Adipocyte (in vitro differentiated cells): ENCODE results near the gene PACS1.

Source experiments
- DNase-seq: peaks from one replicate; pipeline ENCODE4 v3.0.0-alpha.2; 2015; ENCODE audit warnings: low read depth
- H3K27me3 ChIP-seq: replicated peaks from 2 replicates; pipeline ENCODE4 v1.7.0; 2013; ENCODE audit warnings: mild to moderate bottlenecking, low read length, moderate library complexity; ENCODE audit not compliant: control insufficient read depth, insufficient read depth
- H3K36me3 ChIP-seq: 2 replicates; pipeline ENCODE4 v1.7.0; 2013; ENCODE audit warnings: low read length, mild to moderate bottlenecking, moderate library complexity; ENCODE audit not compliant: control insufficient read depth, insufficient read depth, severe bottlenecking
- H3K4me1 ChIP-seq: 2 replicates; pipeline ENCODE4 v1.7.0; 2013; ENCODE audit warnings: mild to moderate bottlenecking, low read length, moderate library complexity; ENCODE audit not compliant: control insufficient read depth, insufficient read depth
- H3K4me3 ChIP-seq: 2 replicates; pipeline ENCODE4 v1.7.0; 2013; ENCODE audit warnings: mild to moderate bottlenecking, low read length, moderate library complexity
- H3K9ac ChIP-seq: 2 replicates; pipeline ENCODE4 v1.7.0; 2013; ENCODE audit warnings: mild to moderate bottlenecking, low read length, moderate library complexity
- H3K9me3 ChIP-seq: 2 replicates; pipeline ENCODE4 v1.7.0; 2013; ENCODE audit warnings: mild to moderate bottlenecking, low read length, moderate library complexity; ENCODE audit not compliant: control insufficient read depth

The PACS1 gene

DNA sequence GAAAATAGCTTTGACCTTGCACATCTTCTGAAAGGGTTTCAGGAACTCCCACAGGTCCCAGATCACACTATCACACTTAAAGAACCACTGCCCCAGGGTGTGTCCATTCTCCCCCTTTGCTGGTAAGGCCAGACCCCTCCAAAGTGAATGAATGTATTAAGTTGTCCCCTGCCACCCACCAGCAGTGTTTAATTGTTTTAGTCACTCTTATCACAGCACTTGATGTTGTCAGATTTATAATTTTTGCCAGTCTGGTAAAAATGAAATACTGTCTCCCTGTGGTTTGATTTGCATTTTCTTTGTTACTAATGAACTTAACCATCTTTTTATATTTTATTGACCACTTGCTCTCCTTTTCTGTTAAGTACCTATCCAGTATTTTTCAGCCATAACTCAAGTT is 108.8 kb downstream of the PACS1 start:
- no peak for DNase-seq
- Histone ChIP-seq H3K9ac (no peak overlapping the region), H3K4me3 (no peak overlapping the region), H3K36me3 (no peaks in the 10 kb centered on the region), H3K27me3 (no peaks in the 10 kb centered on the region), H3K4me1 (no peaks in the 10 kb centered on the region), H3K9me3 (no peaks in the 10 kb centered on the region)

DNA sequence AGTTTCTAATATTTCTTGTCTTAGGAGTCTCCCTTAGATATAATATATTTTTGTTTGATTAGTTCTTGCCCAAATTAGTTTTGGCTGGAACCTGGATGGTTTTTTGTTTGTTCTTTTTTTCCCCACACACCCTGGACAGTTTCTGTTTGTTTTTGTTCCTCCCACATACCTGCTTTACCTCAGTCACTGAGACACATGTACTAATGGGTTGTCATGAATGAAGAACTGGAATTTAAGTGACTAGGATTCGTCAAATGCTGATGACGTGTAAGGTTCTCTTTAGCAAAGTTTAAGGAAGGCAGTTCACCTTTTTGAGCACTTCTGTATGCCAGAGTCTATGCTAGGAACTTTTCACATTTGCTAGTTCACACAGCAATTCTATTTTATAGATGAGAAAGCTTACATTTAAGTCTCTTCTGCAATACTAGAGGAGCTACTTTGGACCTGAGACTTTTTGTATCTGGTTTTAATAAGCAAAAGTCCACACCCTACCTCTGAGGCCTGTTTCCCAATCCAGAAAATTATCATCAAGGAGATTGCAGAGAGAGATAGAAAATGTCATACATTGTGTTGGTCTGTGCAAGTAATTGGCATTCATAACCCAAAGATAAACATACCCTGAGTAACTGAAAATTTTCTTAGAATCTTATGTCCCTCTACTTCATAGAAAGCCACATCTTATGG is 111.7 kb downstream of the PACS1 start:
- H3K4me1 ChIP-seq = no peaks in the 10 kb centered on the region
- H3K4me3 ChIP-seq = no peak overlapping the region
- no peak overlapping the region for H3K9ac ChIP-seq
- peak; percentile 85 for DNase-seq
- H3K27me3 ChIP-seq = no peaks in the 10 kb centered on the region
- peaks cover 4% of the 10 kb centered on the region for H3K36me3 ChIP-seq
- H3K9me3 ChIP-seq = no peaks in the 10 kb centered on the region

DNA sequence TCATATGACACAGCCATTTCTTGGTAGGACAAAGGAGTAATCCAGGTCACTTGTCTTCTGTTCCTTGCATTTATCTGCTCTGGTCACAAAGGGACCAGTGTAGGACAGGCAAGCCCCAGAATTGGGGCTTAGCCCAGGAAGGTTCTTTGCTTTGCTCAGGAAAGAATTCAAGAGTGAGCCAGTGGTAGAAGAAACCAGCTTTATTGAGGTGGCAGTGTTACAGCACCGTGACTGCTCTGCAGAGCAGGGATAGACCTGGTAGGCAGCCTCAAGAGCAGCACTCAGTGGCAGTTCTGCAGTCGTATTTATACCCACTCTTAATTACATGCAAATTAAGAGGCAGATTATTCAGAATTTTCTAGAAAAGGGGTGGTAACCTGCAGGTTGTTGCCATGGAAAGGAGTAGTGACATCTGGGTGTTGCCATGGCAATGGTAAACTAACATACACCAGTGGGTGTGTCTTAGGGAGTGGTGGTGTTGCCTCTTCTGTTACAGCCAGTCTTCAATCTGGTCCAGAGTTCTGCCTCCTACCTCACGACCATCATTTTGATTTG is 113.5 kb downstream of the PACS1 start:
- no peaks in the 10 kb centered on the region for H3K27me3 ChIP-seq
- DNase-seq = peak; percentile 21

DNA sequence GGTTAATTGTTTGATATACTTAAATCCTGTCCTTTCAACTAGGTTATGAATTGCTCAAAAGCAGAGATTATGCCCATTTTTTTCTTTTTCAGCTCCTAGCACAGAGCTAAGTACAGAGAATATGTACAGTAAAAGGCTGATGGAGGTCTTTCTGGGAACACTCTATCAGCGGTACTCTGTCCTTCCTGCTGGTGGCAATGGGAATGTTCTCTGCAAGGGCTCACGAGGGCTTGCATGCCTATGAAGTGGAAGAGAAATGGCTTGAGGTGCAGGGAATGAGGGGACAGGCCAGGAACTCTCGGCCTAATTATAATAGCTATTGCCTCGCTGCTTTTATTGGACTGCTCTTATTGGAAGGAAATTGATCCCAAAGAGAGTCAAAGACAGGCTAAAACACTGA is 114.7 kb downstream of the PACS1 start:
- Histone ChIP-seq H3K4me3 (no peak overlapping the region), H3K4me1 (peaks cover 14% of the 10 kb centered on the region), H3K36me3 (peaks cover 4% of the 10 kb centered on the region), H3K9me3 (no peaks in the 10 kb centered on the region), H3K27me3 (no peaks in the 10 kb centered on the region), H3K9ac (no peak overlapping the region)
- no peak for DNase-seq

More for the DNA sequence above, 113.5 kb downstream of the PACS1 start:
- H3K9me3 ChIP-seq = no peaks in the 10 kb centered on the region
- H3K4me3 ChIP-seq = no peak overlapping the region
- peaks cover 4% of the 10 kb centered on the region for H3K36me3 ChIP-seq
- H3K9ac ChIP-seq = no peak overlapping the region
- H3K4me1 ChIP-seq = peaks cover 3% of the 10 kb centered on the region

DNA sequence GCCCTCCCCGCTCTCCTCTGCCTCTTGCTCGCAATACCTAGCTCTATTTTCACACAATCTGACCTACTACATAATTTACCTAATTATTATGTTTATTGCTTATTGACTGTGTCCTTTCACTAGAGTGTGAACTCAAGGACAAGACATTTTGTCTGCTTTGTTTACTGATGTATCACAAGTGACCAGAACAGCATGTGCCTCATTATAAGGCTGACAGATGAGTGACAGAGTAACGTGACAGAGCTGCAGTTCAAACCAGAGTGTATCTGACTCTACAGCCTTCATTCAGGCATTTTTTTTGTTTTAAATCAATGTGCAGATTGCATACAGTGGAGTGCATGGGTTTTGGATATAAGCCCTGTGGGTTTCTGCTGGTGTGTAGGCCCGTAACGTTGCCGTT is 116.4 kb downstream of the PACS1 start:
- Histone ChIP-seq H3K27me3 (no peaks in the 10 kb centered on the region), H3K9me3 (no peaks in the 10 kb centered on the region), H3K36me3 (peaks cover 4% of the 10 kb centered on the region), H3K4me1 (peaks cover 14% of the 10 kb centered on the region), H3K9ac (no peak overlapping the region), H3K4me3 (no peak overlapping the region)
- DNase-seq = no peak

DNA sequence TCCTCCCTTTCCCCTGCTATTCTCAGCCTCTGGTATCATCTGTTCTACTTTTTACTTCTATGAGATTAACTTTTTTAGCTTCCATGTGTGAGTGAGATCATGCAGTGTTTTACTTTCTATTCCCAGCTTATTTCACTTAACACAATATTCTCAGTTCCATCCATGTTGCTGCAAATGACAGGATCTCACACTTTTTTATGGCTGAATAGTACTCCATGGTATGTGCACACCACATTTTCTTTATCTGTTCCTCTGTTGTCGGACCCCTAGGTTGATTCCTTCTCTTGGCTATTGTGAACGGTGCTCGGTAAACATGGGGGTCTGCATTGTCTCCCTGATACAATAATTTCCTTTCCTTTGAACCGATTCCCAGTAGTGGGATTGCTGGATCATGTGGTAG is 117.4 kb downstream of the PACS1 start:
- H3K27me3 ChIP-seq = no peaks in the 10 kb centered on the region
- peaks cover 4% of the 10 kb centered on the region for H3K36me3 ChIP-seq
- H3K9ac ChIP-seq = no peak overlapping the region
- H3K9me3 ChIP-seq = no peaks in the 10 kb centered on the region
- no peak overlapping the region for H3K4me3 ChIP-seq
- peaks cover 18% of the 10 kb centered on the region for H3K4me1 ChIP-seq
- DNase-seq = no peak

DNA sequence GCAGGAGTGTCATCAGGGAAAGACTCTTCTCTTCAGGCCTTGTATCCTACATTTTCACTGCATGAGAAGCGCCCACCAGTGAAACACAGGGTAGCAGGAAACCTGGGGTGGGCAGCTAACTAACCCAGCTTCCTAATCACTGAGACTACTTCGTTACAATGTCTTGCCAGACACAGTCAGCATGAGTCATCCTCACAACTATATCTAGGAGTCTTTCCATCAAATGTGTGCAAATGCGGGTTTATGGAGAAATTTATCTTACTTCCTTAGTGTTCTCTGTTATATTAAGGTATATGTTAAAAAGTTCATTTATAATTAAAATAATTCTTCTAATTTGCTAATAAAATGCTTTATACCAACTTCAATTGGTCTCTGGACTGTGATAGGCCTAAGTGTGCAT is 118.5 kb downstream of the PACS1 start:
- Histone ChIP-seq H3K27me3 (no peaks in the 10 kb centered on the region), H3K4me1 (peaks cover 18% of the 10 kb centered on the region), H3K36me3 (peaks cover 8% of the 10 kb centered on the region), H3K4me3 (no peak overlapping the region), H3K9ac (no peak overlapping the region), H3K9me3 (no peaks in the 10 kb centered on the region)
- peak; percentile 60 for DNase-seq

DNA sequence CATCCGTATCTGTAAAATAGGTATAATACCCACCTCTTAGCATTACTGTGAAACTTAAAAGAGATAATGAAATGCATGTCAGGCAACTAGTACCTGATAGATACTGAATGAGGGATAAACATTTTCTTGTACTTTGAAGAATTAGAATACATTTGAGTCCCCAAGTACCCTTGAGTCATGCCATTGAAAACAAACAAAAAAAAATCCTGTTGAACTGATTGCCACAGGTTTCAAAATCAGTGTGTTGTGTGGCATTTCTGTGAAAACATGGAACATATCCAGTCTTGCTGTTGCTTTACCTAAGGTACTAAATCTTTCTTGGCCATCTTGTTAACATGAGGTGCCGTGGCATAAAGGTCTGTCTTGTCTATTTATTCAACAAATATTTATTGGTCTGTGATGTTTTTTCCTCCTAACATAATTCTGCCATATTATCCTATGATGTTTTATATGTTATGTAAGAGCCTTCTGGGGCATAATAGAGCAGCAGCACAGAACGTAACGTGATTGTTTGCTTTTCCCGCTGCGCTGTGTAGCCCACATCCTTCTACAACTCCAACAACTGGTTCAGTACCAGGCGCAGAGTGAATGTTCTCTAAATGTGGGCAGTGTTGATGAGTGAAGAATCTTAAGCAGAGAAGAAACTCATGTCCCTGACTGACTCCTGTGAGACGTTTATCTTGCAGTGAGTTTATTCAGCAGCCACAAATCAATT is 119.1 kb downstream of the PACS1 start:
- Histone ChIP-seq H3K9ac (no peak overlapping the region), H3K9me3 (no peaks in the 10 kb centered on the region), H3K4me1 (peaks cover 18% of the 10 kb centered on the region), H3K4me3 (no peak overlapping the region), H3K27me3 (no peaks in the 10 kb centered on the region), H3K36me3 (peaks cover 10% of the 10 kb centered on the region)
- peak; percentile 9 for DNase-seq

DNA sequence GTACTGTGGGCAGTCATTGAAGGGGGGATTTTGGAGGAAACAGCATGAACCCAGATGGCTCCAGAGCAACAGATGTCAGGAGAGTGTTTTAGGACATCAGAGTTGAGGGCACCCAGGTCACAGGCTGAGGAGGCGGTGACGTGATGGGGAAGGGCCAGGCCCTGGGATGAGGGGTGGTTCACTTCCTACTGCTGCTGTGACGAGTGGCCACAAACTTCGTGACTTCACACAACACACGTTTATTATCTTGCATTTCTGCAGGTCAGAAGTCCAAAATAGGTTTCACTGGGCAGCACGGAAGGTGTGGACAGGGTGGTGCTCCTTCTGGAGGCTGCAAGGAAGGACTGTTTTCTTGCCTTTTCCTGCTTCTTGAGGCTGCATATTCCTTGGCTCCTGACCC is 120.7 kb downstream of the PACS1 start:
- Histone ChIP-seq H3K27me3 (no peaks in the 10 kb centered on the region), H3K4me3 (no peak overlapping the region), H3K9ac (no peak overlapping the region), H3K4me1 (peaks cover 18% of the 10 kb centered on the region), H3K36me3 (peaks cover 18% of the 10 kb centered on the region), H3K9me3 (no peaks in the 10 kb centered on the region)
- no peak for DNase-seq

DNA sequence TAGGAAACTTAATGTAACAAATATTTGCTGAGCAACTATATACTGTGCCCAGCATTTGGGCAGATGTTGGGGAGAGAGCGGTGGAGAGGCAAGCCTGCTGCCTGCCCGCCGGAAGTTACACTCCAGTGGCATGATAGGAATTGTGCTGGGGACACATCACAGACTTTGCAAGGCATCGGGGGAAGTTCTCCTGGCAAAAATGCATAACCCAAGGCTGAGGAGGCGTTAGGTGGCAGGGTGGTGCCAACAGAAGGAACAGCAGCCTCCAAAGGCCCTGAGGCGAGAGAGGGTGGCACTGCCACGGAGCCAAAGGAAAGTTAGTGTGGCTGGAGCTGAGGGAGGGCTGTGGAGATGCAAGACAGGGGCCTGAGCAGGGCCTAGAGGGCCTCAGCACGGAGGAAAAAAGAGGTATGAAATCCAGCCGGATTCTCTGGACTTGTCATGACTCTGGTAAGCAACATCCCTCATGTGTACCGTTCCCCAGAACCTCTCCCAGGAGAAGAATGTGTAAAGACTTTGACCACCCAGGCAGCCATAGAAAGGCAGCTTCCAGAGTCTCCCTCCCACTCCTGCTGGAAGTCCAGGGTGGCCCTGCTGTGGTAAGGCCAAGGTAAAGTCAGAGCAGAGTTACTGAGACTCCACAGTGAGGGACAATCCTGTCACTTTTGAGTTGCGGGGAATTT is 122.2 kb downstream of the PACS1 start:
- no peaks in the 10 kb centered on the region for H3K9me3 ChIP-seq
- peak; percentile 25 for DNase-seq
- H3K4me1 ChIP-seq = peaks cover 23% of the 10 kb centered on the region
- H3K27me3 ChIP-seq = no peaks in the 10 kb centered on the region
- peaks cover 18% of the 10 kb centered on the region for H3K36me3 ChIP-seq
- H3K9ac ChIP-seq = no peak overlapping the region
- no peak overlapping the region for H3K4me3 ChIP-seq

DNA sequence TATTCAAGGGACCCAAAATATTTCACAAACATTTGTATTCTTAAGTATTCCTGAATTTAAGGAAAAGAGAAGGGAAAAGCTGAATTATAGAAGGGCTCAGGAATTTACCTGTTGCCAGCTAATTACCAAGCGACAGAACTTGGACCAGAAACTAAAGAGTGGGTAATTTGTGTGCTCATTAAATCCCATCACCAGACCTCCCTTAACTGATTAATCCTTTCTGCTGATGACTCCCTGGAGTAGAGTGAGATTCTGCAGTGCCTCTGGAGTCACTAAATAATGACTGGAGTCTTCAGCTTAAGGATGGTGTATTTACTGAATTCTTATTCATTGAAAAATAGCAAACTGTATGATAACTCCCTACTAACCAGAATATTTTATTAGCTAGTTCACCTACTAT is 124.3 kb downstream of the PACS1 start:
- H3K27me3 ChIP-seq = no peaks in the 10 kb centered on the region
- no peak overlapping the region for H3K4me3 ChIP-seq
- no peaks in the 10 kb centered on the region for H3K9me3 ChIP-seq
- no peak overlapping the region for H3K9ac ChIP-seq
- H3K36me3 ChIP-seq = peaks cover 18% of the 10 kb centered on the region
- H3K4me1 ChIP-seq = peaks cover 13% of the 10 kb centered on the region
- no peak for DNase-seq
